Measurements from ENCODE around the gene RIBC1.
"Not testable (repeated sequence)": the region's sequence is repeated elsewhere in the genome, so short reads cannot be mapped to it uniquely, and the experiment has no call there.

The RIBC1 gene

DNA sequence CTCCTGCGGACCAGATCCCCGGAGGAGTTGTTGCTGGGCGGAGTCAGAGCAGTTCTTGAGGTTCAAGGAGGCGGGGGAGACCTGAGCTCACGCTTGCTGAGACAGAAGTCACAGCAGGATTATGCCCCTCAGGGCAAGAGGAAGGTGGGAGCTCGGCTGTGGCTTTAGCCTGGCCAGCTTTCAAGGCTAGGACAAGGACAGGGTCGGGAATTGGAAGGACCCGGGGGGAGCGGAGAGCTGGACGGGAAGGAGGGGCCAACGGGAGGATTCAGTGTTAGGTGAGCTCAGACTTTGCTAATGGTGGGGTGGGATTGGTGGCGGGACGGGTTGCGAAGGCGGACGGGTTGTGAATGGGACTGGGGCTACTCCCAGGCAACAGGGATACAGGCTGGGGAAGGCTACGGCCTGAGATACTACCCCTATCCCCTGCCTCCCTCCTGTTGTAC is at the start of gene RIBC1:
Gene RIBC1, plus strand, starts transcription at position 13 of the 446 bp plus-strand sequence. CDS start 3,404 bp downstream, outside the sequence.
- no peak for DNase-seq

DNA sequence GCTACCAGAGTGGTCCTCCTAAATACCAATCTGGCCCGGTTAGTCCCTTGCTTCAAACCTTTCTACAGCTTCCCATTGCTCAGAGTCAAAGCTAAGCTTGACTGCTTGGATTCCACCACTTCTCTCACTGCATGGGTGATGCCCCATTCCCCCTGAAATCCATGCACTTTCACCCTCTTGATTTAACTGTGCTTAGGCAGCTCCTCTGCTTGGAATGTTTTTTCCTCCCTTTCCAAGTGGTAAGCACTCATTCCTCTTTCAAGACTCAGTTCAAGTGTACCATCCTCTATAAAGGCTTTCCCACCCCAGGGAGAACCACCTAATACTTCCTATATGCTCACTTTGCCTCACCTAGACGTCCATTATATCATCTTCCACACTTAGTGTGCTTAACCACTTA is 49.4 kb upstream of the RIBC1 start:
- no peak for DNase-seq

DNA sequence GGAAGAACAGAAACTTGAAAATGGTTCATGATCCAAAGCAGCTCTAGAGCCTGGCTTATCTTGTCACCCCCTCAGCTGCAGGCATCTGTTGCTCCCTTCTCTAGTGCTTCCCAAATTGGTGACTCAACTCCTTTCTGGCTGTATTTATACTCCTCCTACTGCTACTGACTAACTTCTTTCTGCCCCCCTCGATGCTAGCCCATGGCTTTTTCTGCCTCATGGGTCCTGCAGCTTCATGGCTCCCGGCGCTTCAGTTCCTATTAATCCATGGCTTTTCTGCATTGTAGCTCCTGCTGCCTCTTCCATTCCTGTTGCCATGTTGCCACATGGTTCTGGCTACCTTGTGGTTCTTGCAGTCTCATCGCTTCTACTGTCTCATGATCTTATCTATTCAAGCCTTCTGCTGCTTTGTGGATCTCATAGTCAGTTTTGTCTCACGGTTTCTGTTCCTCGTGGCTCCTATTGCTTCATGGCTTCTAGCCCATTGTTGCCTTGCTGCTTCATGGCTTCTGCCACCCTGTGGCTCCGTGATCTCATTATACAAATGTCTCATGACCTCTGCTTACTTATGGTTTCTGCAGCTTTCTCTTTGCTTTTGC is 48.4 kb upstream of the RIBC1 start:
- DNase-seq, result no peak

DNA sequence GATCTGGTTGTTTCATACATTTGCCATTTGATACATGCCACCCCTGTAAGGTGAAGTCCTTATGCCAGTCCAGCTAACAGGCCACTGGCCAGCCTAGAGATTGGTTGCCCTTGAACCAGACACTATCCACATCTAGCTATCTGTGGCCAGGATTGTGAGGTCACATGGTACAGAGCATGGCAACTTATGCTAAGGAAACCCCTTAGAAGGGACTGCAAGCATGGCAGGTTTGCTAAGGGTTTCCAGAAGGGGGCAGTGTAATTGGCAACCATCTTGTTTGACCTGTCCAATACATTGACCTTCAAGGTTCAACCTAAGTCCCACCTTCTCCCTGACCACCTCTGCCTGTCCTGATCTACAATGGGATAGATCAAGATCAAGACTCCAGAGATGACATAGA is 47.8 kb upstream of the RIBC1 start:
- no peak for DNase-seq

DNA sequence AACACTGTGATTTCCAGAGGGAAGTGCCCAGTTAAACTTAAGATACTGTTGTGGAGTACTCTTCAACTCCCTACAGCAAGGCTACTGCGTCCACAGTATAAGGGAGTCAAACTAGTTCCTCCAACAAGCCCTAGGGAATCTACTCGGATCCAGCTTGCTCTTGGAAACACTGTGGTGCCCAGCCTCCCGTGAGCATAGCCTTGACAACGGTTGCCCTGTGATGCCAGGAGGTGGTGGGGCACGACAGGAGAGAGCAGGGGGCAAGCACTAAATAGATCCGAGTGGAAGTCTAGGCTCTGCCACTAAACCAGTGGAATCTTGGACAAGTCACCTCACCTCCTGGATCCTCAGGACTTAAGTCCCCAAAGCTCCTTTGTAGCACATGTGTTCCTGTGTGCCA is 45.8 kb upstream of the RIBC1 start:
- DNase-seq, result no peak

DNA sequence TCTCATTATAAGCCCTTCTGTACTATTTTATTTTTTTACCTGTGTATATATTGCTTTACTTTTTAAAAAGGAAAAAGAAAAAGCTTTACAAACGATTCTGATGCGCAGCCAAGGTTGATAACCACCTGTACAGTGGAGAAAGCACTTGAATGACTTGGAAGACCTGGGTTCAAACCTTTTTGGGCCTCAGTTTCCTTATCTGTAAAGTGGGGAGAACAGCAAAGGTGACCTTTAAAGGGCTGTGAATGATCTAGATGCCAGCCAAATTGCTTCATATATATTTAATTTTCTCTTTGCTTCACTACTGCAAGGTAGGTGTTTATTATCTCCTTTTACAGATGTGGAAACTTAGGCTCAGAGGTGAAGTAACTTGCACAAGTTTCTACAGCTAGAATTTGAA is 45.2 kb upstream of the RIBC1 start:
- no peak for DNase-seq

DNA sequence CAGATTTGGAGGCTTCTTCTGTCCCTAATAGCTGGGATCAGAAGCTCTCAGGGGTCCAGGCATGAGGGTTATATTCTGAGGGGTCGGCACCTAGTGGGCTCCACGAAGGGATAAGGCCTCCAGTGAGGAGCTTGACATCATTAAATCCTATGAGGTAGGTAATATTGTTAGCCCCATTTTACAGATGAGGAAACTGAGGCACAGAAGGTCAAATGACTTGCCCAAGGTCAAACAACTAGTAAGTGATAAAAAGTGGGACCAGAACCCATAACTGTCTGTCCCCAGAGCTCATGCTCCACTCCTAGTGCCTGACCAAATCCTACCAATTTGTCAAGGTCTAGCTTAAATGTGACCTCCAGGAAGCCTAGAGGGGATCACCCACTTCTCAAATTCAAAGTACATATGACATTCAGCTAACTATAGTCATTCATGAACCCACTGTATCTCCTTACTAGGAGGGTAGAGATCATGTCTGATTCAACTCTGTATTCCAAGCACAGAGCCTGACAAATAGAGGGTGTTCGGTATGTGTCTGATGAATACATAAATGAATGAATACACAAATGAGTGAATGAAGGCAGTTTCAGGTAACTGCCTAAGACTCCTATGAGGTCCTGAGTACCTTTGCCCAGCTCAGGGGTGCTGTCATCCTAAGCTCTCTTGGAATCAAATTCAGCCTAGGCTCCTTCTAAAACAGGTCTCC is 43.5 kb upstream of the RIBC1 start:
- DNase-seq, result no peak

DNA sequence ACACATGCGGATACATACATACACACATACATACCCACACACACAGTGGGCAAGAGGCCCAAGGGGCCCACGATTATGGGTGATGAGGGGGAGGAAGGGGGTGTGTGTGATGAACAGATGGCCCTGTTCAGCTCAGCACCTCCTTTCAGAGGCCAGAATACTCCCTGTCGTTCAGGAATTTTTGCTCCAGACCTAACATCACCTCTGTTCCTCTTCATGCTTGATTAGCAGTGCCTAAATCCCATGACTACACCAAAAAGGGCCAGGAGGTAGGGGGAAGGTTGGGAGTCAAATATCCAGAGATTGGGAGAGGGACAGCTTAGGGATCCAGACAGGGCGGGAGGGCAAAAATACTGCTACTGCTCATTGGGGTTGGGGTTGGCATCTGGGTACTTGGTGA is 42.9 kb upstream of the RIBC1 start:
- DNase-seq, result no peak

DNA sequence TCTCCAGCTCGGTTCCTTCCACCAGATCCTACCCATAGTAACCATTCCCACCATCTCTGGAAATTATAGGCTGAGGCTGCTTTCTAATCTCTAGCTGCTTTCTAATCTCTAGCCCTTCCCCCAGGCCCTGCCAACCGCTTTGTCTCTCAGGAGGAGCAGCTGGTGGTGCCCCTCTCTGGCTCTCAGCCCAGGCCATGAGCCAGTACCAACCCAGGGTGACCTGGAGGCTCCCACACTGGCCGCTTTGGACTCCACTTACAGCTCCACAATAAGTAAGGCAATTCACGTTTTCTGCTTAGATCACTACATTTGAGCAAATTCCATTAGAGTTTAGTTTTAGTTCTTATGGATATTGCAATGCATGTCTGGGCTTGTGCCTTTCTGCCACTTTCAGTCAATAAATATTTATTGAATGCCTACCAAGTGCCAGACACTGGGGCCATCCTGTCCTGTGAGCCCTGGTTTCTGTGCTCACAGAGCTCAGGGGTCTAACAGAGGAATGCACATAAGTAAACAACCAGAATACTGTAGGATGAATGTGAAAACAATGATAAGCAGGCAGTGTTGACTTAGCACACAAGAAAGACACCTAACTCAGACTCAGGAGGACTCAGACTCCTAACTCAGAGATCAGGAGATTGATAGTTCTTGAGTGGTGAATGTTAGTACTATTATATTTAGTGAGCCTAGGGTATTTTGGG is 39.1 kb upstream of the RIBC1 start:
- no peak for DNase-seq

DNA sequence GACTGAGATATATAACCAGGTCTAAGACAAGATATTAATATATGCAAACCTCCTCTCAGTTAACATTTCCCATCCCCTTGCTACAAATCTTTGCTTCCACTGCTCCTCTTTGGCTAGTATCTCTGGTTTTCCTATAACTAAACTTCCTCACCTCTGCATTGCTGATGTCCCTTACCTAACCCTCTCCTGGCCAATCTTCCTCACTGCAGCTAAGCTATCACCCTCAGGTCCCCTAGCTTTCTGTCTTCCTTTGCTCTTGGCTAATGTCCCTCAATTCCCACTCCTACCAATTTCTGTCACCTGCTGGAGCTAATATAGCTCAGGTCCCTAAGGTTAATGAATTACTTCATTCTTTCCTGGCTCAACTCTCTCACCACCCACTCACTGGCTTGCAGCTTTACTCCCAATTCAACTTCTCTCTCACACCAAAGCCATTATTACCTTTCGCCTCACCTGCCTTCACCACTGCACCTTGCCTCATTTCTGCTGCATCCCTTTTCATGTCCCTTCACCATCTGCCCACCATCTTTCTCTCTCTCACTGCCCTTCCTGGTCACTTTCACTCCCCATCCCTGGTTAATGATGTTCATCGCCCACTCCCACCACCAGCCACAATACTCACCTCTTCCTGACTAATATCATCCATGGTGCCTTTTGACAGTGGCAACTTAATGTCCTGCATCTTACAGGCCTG is 26.9 kb upstream of the RIBC1 start:
- DNase-seq, result no peak

DNA sequence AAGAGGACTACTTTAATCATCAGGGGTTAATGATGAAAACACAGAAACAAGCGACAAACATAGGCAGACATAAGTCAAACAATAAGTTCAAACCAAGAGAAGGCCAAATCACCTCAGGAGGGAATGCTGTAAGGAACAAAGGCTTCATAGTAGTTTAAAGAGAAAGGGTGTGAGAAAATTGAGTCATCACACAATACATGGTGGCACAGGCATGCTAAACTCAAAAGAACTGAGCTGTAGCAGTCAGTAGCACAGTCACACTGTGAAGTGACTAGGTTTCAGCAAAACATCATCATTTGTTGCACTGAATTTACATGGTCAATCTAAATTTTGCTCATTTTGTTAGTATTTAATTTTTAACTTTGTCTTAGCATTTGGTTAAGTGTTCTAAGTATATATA is 24.5 kb upstream of the RIBC1 start:
- no peak for DNase-seq

DNA sequence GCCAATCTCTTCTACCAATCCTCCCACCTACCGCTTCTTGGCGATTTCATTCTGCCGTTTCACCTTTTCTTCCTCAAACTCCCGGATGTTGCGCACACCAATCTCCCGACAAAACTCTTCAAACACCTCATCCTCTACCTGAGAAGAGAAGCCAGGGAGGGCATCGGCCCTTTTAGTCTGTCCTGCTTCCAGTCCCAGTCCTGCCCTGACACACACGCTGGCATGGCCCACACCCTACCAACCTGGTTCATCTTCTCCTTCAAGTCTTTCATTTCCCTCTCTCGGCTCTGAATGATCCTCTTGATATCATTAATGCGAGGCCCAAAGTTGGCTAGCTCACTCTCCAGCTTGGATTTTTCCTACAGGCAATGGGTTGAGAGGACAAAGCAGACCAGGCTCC is 19.1 kb upstream of the RIBC1 start:
- DNase-seq, result no peak

DNA sequence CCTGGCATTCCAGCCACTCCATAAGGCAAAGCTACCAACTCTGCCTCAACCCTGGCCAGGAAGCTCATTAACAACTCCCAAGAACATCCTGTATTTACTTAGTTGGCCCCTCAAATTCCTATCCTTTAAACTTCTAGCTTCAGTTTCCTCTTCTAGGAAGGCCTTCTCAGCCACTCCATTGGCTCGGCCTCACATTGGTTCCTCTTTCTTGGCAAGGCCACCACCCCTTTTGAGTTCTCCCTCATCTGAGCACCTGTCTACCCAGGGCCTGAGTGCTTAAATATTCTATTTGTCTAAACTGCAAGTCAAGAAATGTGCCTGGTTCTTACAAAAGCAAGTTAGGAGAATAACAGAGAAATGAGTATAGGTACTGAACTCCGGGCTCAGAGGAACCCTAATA is 10.2 kb upstream of the RIBC1 start:
- no peak for DNase-seq

DNA sequence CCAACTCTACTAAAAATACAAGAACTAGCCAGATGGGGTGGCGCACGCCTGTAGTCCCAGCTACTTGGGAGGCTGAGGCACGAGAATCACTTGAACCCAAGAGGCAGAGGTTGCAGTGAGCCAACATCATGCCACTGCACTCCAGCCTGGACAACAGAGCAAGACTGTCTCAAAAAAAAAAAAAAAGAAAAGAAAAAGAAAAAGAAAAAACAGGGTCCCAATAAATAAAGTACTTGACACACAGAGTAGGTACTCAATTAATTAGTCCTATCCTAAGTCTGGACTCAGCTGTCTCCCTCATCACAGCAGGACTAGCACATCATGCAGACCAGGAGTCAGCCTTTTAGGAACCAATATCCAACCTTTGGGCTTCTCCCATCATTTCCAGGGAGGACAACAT is 2.3 kb upstream of the RIBC1 start:
- not testable (repeated sequence) for DNase-seq

DNA sequence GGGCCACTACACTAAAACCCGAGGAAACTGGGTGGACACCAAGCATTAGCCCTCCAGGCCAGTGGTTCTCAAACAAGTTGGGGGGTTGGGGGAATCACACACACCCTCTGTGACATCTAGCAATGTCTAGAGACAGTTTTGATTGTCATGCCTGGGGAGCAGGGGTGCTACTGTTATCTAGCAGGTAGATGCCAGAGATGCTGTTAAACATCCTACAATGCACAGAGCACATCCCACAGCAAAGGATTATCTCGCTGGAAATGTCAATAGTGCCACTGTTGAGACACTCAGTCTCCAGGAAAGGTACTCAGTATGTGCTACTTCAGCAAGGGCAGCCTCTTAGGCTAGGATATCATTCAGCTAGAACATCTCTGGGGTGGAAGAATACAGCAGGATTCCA is 1.5 kb upstream of the RIBC1 start:
- DNase-seq, result no peak

DNA sequence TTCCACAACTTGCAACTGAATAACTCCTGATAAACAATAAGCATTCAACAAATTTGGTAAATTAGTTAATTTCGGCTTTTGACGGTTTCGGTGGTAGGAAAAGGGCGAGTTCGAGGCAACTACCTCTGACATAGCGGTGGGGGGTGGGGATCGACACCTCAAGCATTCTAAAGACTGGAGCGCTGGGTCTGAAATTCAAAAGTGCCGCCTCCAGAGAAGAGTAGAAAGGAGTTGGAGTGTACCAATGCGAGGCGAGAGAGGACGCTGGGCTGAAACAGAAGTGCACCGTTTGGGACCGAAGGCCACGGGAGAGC is 944 bp upstream of the RIBC1 start:
- no peak for DNase-seq

DNA sequence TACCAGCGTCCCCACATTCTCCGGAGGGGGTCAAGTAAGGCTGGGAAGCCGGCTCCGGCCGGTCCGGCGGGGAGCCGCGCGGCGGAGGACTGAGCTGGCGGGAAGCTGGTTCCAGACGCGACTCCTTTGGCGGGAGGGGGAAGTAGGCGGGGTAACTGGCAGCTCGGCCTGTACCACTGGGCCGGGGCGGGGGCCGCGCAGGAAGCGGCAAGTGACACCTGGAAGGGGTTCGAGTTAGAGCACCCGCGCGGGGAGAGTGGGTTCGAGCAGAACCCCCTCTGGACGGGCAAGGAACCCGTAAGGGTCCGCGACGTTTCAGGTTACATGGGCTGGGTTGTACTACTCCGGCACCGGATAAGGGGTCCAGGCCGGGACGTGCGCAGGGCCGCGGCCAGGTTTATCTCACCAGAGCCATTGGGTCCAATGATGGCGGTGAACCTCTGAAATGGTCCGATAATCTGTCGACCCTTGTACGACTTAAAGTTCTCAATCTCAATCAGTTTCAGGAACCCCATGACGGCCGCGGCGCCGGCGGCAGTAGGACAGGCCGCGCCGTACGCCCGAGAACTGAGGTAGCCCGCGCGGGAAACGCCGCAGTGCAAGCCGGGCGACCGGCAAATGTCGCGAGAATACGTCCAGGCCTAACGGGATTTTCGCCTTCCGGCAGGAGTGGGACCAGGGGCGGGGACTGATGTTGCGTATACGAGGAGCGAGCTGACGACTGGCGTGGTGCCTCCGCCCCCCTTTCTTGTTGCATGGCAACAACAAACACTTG is 400 bp upstream of the RIBC1 start, which contains the start of gene SMC1A:
Gene SMC1A, minus strand, starts transcription at position 569 of the 775 bp plus-strand sequence. Its CDS starts 54 bp downstream, at position 515.
- peak; percentile 92 to 95 for DNase-seq

DNA sequence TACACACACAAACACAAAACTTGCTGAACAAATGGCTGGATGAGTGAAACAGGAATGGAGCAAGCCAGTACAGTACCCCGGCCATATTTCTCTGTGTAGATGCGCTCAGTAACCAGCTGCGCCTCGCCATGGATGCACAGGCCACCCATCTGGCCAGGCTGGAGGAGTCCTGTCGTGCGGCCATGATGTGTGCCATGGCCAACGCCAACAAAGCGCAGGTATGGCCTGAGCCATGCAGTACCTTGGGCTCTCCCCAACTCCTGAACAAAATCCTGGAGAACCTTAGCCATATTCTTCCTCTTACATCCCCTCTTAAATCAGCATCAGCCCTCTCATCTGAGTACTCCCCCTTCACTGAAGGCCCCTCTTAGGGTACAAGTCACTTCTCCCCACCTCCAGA is 7.1 kb downstream of the RIBC1 start:
- DNase-seq, result no peak

DNA sequence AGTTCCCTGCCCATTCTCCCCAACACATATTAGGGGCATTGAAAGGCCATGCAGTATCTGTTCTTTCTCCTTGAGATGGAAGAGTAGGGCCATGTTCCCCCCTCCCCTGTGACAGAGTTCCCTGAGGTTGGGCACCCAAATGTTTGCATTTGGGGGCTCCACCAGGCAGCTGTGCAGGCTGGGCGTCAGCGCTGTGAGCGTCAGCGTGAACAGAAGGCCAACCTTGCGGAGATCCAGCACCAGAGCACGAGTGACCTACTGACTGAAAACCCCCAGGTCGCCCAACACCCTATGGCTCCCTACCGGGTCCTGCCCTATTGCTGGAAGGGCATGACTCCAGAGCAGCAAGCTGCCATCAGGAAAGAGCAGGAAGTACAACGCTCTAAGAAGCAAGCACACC is 7.6 kb downstream of the RIBC1 start:
- no peak for DNase-seq

DNA sequence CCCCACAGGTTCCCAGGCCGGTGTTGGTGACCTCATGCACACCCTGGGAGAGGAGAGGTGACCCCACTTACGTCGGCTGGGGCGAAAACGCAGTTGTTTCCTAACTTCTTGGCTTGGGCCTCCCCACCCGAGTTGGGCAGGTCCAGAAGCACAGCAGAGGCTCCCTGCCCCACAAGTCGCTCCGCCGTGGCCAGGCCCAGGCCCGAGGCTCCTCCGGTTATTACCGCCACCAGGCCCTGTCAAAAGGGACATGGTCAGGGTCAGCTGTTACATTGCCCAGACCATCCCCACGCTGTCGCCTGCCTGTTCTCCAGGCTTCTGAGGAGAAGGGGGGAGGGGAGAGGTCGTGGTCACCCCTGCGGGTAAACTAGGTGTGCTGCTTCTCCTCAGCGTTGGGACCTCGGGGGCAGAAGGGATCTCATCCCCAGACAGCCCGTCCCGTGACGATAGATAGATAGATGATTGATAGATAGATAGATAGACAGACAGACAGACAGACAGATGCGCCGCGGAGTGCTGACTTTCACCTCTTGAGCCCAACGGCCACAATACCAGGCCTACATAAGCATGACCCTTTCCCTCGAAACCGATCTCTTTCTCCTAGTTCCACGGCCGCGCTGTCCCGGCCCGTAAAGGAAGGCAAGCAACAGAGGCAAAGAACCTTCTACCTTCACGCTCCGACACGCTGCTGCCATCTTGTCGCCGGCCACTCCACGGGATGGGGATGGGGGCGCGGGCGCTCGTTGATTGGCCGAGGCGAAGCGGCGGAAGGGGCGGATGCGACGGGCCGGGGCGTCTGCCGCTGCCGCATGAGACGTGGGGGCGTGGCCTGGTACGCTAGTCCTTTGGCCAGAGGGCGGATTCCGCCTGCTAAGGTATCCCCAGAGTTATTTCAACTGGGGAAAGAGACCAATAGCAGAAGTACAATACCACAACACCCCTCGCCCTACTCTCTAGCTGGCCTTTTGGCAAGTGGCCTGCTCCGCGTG is 11.3 kb downstream of the RIBC1 start, which contains the start of gene HSD17B10:
Gene HSD17B10, minus strand, starts transcription at position 720 of the 989 bp plus-strand sequence. Its CDS starts 25 bp downstream, at position 695.
- DNase-seq, result peak; percentile 86 to 89

DNA sequence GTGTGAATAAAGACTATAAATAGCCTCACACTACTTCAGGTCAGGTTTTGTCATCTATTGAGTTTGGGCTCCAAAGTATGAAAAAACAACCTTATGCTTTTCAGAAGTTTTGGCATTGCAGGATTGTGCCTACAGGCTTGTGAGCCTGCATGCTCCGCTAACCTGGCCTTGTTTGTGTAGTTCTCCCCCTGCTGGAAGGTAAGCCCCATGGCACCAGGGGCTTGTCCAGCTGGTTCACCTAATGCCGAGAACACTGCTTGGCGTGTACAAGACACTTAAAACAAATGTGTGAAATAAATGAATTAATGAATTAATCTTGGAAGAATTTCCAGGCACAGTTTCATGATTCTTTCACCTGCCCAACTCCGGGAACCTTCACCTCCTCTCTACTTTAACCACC is 13.3 kb downstream of the RIBC1 start:
- peak; percentile 49 to 62 for DNase-seq
